ENCODE results near the gene KIN.

DNA sequence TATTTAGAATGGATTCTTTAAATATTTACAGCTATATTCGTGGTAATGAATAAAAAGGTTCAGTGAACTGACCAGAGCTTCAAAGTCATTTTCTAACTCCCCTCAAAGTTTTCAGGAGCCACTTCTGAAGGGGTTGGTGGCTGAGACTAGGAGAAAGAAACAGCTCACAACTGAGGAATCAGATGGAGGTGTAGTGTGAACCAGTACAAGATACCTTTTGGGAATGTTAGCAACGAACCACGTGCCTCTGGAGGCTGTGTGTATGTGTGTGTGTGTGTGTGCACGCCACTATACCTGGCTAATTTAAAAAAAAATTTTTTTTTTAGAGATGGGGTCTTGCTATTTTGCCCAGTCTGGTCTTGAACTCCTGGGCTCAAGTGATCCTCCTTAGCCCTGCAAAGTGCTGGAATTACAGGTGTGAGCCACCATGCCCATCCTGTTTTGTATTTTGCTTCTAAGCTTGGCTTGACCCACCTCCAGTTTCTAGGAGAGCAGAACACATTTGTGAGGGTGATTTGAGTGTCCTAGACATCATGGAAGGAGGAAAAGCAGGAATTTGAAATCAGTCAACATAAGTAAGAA is 21.0 kb upstream of the KIN start:
- TF ChIP-seq, protein P1, sequence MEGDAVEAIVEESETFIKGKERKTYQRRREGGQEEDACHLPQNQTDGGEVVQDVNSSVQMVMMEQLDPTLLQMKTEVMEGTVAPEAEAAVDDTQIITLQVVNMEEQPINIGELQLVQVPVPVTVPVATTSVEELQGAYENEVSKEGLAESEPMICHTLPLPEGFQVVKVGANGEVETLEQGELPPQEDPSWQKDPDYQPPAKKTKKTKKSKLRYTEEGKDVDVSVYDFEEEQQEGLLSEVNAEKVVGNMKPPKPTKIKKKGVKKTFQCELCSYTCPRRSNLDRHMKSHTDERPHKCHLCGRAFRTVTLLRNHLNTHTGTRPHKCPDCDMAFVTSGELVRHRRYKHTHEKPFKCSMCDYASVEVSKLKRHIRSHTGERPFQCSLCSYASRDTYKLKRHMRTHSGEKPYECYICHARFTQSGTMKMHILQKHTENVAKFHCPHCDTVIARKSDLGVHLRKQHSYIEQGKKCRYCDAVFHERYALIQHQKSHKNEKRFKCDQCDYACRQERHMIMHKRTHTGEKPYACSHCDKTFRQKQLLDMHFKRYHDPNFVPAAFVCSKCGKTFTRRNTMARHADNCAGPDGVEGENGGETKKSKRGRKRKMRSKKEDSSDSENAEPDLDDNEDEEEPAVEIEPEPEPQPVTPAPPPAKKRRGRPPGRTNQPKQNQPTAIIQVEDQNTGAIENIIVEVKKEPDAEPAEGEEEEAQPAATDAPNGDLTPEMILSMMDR (IDR thresholded peaks at IDR 0.05), result no peak
- TF ChIP-seq POLR2AphosphoS5 (IDR thresholded peaks at IDR 0.05), result no peak
- TF ChIP-seq POLR2A (IDR thresholded peaks at IDR 0.05), result no peak
- no peak for TF ChIP-seq EP300 (IDR thresholded peaks at IDR 0.05)
